Pons (tissue), 1 donor: ENCODE data around the gene CD8A.

Experiments
- DNase-seq: peaks from one replicate; pipeline ENCODE4 v3.0.0-alpha.2; 2016; ENCODE audit warnings: low spot score

The CD8A gene

GRCh38 chr2:86808315-86809161, 17.8 kb upstream of the CD8A start:
- peak; percentile 66 for DNase-seq

GRCh38 chr2:86807468-86808275, 17.0 kb upstream of the CD8A start:
- no peak for DNase-seq

GRCh38 chr2:86807133-86807467, 16.4 kb upstream of the CD8A start:
- DNase-seq = no peak

- DNase-seq = no peak
Observed at GRCh38 chr2:86806059-86806857, 15.5 kb upstream of the CD8A start.

DNA sequence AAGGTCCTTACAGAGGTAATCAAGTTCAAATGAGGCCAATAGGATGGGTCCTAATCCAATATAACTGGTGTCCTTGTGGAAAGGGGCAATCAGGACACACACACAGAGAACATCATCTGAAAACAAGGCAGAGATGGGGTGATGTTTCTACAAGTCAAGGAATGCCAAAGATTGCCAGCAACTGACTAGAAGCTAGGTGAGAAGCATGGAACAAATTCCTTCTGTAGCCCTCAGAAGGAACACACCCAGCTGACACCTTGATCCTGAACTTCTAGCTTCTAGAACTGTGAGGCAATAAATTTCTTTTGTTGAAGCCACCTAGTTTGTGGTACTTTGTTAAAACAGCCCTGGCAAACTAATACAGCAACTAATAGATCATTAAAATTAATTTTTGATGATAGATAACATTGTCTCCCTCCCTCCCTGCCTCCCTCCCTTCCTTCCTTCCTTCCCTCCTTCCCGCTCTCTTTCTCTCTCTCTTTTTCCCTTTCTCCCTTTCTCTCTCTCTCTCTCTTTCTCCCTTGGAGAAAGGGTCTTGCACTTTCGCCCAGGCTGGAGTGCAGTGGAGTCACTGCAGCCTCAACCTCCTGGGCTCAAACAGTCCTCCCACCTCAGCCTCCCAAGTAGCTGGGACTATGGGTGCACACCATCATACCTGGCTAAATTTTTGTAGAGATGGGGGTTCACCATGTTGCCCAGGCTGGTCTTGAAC, 10.3 kb upstream of the CD8A start:
- no peak for DNase-seq

GRCh38 chr2:86794861-86795260, 4.1 kb upstream of the CD8A start:
- no peak for DNase-seq

DNA sequence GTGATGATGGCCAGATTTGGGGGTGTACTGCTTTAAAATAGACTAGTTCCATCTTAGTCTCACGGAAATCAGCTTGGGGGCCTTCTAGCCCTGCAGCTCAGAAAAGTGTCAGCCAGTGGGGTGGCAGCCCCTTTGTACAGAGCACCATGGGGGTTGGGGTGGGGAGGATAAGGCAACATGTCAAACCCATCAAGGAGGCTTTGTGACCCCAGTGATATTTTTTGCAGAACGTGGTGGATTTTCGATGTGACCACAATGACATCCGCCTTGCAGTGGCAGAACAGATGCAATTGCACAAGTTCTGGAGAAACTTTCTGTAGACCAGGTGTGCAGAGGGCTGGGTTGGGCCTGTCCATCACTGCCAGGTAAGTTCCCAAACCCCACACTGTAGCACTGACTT, 3.0 kb upstream of the CD8A start:
- no peak for DNase-seq

- no peak for DNase-seq
Observed at GRCh38 chr2:86791573-86791972, 860 bp upstream of the CD8A start.

DNA sequence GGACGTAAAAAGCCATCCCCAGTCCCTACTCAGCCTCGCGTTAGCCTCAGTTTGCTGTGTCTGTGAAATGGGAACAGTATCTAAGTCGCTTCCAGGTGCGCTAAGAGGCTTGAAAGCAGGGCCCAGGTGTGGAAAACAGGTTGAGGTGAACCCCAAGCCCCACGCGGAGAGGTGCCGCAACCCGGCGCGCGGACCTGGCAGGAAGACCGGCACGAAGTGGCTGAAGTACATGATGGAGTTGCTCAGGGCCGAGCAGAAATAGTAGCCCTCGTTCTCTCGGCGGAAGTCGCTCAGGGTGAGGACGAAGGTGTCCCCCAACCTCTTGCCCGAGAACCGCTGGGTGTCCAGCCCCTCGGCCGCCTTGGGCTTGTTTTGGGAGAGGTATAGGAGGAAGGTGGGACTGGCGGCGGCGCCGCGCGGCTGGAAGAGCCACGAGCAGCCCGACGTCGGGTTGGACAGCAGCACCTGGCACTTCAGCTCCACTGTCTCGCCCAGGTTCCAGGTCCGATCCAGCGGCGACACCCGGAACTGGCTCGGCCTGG, 508 bp downstream of the CD8A start:
- no peak for DNase-seq

DNA sequence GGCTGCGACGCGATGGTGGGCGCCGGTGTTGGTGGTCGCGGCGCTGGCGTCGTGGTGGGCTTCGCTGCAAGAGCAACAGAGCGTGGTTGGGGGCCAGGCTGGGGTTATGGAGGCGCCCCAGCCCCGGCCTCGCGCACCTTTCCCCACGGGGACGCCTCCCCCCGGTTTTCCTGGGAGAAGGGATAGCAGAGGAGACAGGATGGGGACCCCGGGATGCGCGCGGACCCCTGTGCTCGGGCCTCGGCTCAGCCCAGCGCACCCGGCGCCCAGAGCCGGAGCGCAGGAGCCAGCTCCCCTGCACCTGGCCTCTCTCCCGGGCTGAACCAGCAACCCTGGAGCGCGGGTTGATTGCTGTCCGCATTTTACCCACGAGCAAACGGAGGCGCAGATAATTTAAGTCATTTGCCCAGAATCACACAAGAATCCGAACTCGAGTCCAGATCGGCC, 1.0 kb downstream of the CD8A start:
- DNase-seq = no peak

- no peak for DNase-seq
Observed at GRCh38 chr2:86788881-86789686, 1.6 kb downstream of the CD8A start.

GRCh38 chr2:86788165-86788564, 2.5 kb downstream of the CD8A start:
- DNase-seq = no peak

DNA sequence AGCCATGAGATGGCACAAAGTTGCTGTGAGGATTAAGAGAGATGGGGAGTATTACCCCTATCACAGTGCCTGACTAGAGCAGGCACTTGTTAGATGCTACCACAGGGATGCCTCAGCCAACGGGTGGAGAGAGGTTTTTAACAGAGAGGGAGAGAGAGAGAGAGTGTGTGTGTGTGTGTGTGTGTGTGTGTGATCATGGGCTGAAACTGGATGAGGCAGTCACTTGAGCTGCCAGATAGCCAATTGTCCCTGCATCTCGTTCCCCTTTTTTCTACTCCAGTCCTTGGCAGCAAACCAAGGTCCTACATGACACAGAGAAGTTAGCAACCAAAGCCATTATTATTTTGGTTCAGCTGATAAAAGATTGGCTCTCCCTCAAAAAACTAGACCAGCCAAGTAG, 3.0 kb downstream of the CD8A start:
- DNase-seq = peak; percentile 71

- no peak for DNase-seq
Observed at GRCh38 chr2:86786001-86786536, 4.6 kb downstream of the CD8A start.

GRCh38 chr2:86785456-86785855, 5.3 kb downstream of the CD8A start:
- DNase-seq = no peak

DNA sequence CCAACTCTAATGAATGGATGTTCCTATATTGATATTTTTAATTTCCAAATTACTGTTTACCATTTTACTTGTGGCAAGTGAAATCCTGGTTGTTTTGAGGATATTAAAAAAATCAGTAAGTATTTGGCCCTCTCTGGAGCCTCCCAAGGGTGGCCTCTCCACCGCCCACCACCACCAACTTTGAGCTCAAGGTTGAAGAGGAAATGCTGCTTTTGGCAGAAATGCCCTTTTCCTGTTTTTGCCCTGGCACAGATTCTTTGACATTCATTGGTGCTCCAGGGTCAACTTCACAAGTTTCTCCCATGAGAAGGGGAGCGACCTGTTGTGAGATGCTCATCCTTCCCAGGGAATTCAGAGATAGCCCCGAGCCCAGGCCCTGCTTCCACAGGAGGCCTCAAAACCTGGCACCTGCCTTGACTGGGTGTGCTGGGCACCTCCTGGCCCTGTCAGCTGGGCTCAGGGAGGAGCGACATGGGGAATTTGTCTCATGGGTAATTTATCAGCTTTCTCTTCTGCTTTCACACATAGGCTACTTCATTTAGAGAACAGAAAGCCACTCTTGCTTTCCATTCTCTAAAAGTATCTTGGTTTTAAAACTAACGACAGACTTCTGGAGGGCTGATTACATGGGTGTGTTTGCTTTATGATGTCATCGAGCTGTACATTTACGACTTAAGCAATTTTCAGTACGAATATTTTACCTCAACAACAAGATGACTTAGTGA, 6.9 kb downstream of the CD8A start:
- no peak for DNase-seq

DNA sequence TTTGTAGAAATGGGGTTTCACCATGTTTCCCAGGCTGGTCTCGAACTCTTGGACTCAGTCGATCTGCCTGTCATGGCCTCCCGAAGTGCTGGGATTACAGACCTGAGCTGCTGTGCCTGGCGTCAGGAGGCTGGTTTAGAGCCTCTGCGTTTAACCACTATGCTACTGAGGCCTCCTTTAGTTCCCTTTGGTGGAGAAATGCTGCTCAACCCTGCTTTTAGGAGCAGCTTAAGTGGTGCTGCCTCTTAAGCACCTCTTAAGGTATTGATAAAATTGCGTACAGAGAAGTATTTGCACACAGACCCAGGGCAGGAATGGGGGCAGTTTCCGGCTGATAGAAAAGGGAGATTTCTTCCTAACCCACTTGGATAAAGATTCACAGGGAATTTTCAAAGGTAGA, 8.0 kb downstream of the CD8A start:
- no peak for DNase-seq

GRCh38 chr2:86781363-86781762, 9.3 kb downstream of the CD8A start:
- no peak for DNase-seq

GRCh38 chr2:86779971-86780370, 10.7 kb downstream of the CD8A start:
- no peak for DNase-seq

GRCh38 chr2:86778957-86779356, 11.8 kb downstream of the CD8A start:
- DNase-seq = no peak
